Ammon's horn (tissue), 1 donor: ENCODE data around the gene LRRC27.

Source experiments
- DNase-seq: peaks from one replicate; pipeline ENCODE4 v3.0.0-alpha.2; 2016; ENCODE audit warnings: low spot score

Gene LRRC27

DNA sequence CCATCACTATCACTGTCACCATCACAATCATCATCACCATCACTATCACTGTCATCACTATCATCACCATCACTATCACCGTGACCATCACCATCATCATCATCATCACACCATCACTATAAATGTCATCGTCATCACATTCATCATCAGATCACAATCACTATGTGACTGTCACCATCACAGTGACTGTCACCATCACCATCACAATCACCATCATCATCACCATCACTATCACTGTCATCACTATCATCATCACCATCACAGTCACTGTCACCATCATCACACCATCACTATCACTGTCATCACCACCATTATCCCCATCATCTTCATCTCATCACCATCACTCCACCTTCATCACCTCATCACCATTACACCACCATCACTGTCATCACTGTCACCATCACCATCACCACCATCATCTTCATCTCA is 96.0 kb downstream of the LRRC27 start:
- no peak for DNase-seq

DNA sequence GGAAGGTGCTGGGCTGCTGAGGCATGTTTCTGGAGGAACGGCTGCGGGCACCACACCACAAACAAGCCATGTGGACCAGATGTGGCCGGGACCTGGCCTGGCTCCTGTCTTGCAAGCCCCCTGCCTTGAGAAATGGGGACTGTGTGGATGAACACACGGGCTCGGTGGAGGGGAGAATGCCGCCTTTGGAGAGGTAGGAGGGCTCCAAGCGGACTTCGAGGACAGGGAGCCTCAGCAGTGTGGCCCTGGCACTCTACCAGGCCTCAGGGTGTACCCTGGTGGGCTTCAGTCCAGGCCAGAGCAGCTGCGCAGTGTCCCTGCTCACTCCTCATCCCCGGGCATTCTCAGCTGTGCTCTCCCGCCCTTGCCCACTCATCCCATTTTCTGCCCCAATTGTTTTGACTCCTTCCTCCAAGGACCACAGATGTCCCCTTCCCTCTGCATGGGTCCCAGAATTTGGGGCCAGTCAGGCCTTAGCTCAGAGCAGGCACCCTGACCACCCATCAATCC is 96.5 kb downstream of the LRRC27 start:
- DNase-seq, result no peak
